Measurements from ENCODE around the gene DYNLL1. TPM values are rescaled to one million over a fixed set of nuclear protein-coding genes. Genes with fewer than 3 reads are reported as not detected.

Gene DYNLL1
- total and polyA plus RNA-seq, 2 of the 13 experiments (the other 11 are each of a cell fraction or from before 2014, with no cell fraction given): 271 to 294 TPM

GRCh38 chr12:120469450-120470149 lies 26.3 kb upstream of the DYNLL1 start, which contains the start of gene SRSF9 (continued):
- TF ChIP-seq DZIP1 (CRISPR knock-in tag; IDR thresholded peaks at IDR 0.05): no peak; the same call in 1 of the 2 replicates
- TF ChIP-seq CCDC6 (CRISPR knock-in tag; IDR thresholded peaks at IDR 0.05): peak; percentile 46; the same call in 1 of the 2 replicates
- TF ChIP-seq, protein P1, sequence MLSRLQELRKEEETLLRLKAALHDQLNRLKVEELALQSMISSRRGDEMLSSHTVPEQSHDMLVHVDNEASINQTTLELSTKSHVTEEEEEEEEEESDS (CRISPR knock-in tag; IDR thresholded peaks at IDR 0.05; ENCODE audit: borderline replicate concordance): 0 out of 2 replicates have a peak, but pooled peaks have one; percentile 54
- no peak; the same call in 1 of the 2 replicates for TF ChIP-seq GFI1 (CRISPR knock-in tag; IDR thresholded peaks at IDR 0.05; ENCODE audit: borderline replicate concordance)
- no peak for TF ChIP-seq ZNF296 (CRISPR knock-in tag; conservative IDR thresholded peaks at IDR 0.05)
- TF ChIP-seq KAT8 (CRISPR knock-in tag; IDR thresholded peaks at IDR 0.05): peak; percentile 84
- TF ChIP-seq ZNF619 (CRISPR knock-in tag; IDR thresholded peaks at IDR 0.05): no peak
- TF ChIP-seq TP53 (CRISPR knock-in tag; conservative IDR thresholded peaks at IDR 0.05): no peak
- no peak for TF ChIP-seq ZNF644 (CRISPR knock-in tag; IDR thresholded peaks at IDR 0.05; ENCODE audit: low read depth)
- peak; percentile 92 for TF ChIP-seq MAX (IDR thresholded peaks at IDR 0.05)
- no peak for TF ChIP-seq ZIK1 (CRISPR knock-in tag; IDR thresholded peaks at IDR 0.05; ENCODE audit: borderline replicate concordance, low read depth)
- TF ChIP-seq ZNF687 (CRISPR knock-in tag; IDR thresholded peaks at IDR 0.05): peak; percentile 92
- no peak for TF ChIP-seq ATRX (CRISPR knock-in tag; IDR thresholded peaks at IDR 0.05; ENCODE audit: borderline replicate concordance)
- TF ChIP-seq ZMAT3 (CRISPR knock-in tag; conservative IDR thresholded peaks at IDR 0.05): peak; percentile 71
- peak; percentile 88 for TF ChIP-seq ZNF563 (CRISPR knock-in tag; IDR thresholded peaks at IDR 0.05)
- TF ChIP-seq ZNF775 (CRISPR knock-in tag; IDR thresholded peaks at IDR 0.05; ENCODE audit: borderline replicate concordance): no peak
- TF ChIP-seq ZMAT5 (CRISPR knock-in tag; IDR thresholded peaks at IDR 0.05; ENCODE audit: borderline replicate concordance, low read depth): no peak
- no peak for TF ChIP-seq IKZF4 (CRISPR knock-in tag; IDR thresholded peaks at IDR 0.05; ENCODE audit: borderline replicate concordance, low read depth, not compliant biosample characterization)
- TF ChIP-seq NFRKB (IDR thresholded peaks at IDR 0.05): no peak
- no peak for TF ChIP-seq ZNF761 (CRISPR knock-in tag; conservative IDR thresholded peaks at IDR 0.05)
- TF ChIP-seq ZC3H4 (CRISPR knock-in tag; IDR thresholded peaks at IDR 0.05; ENCODE audit: borderline replicate concordance): no peak
- no peak for TF ChIP-seq FOXP1 (IDR thresholded peaks at IDR 0.05)
- no peak for TF ChIP-seq FOXP1 (CRISPR knock-in tag; IDR thresholded peaks at IDR 0.05)
- no peak for TF ChIP-seq REXO4 (CRISPR knock-in tag; IDR thresholded peaks at IDR 0.05; ENCODE audit: borderline replicate concordance)
